T-cell (primary cell): ENCODE measurements around the gene C9orf40. TPM values are rescaled to one million over a fixed set of nuclear protein-coding genes. Genes with fewer than 3 reads are reported as not detected.

Experiments
- ATAC-seq, 4 experiments: fragments of 200-7000 bp in 3 of 4; fragments of 150-1000 bp in 1 of 4; cut with Tn5 transposase; replicated peaks in 1 of 4; 1 replicate in 3 of 4; 2 replicates in 1 of 4; pipeline ENCODE4 v1.10.0; 2021; ENCODE audit warnings: moderate library complexity in 3 of 4, mild to moderate bottlenecking in 2 of 4, moderate number of reproducible peaks in 1 of 4
- CTCF ChIA-PET, 2 donors: fragments of 300-600 bp; sonication (Branson Sonifier 250); formaldehyde crosslinking; loops; one replicate each; lab custom pipeline; 2022; ENCODE audit warnings: antibody characterized with exemption in 2 of 2; lab: Charles Lee
- POLR2A ChIA-PET, 2 donors: fragments of 300-600 bp; sonication (Branson Sonifier 250); formaldehyde crosslinking; loops; one replicate each; lab custom pipeline; 2022; ENCODE audit warnings: antibody characterized with exemption in 2 of 2; lab: Charles Lee
- DNase-seq, 35 experiments: peaks; one replicate each; pipeline versions ENCODE4 v3.0.0 to v3.0.0-alpha.2; 2013 to 2023
- H3K27ac ChIP-seq: one replicate; pipeline ENCODE4 v1.5.1; 2013; ENCODE audit warnings: low read length
- H3K27me3 ChIP-seq, 2 experiments: replicated peaks in 1 of 2; 1 replicate in 1 of 2; 2 replicates in 1 of 2; pipeline versions ENCODE4 v1.6.1 to v1.7.0; 2013; ENCODE audit warnings: low read length in 1 of 2, mixed read lengths in 1 of 2; ENCODE audit not compliant: control insufficient read depth in 2 of 2, insufficient read depth in 2 of 2; ENCODE audit errors: extremely low read depth in 1 of 2
- H3K36me3 ChIP-seq, 2 donors: 1 replicate in 1 of 2; 2 replicates in 1 of 2; pipeline versions ENCODE4 v1.6.1 to v1.7.0; 2013; ENCODE audit warnings: low read length in 1 of 2; ENCODE audit not compliant: control insufficient read depth in 2 of 2, insufficient read depth in 1 of 2; ENCODE audit errors: extremely low read depth in 1 of 2
- H3K4me1 ChIP-seq, 2 experiments: 1 replicate in 1 of 2; 2 replicates in 1 of 2; pipeline versions ENCODE4 v1.6.1 to v1.7.0; 2013; ENCODE audit warnings: low read length in 2 of 2, mixed read lengths in 1 of 2; ENCODE audit not compliant: insufficient read depth in 2 of 2, control insufficient read depth in 1 of 2; ENCODE audit errors: extremely low read depth in 1 of 2
- H3K4me3 ChIP-seq, 2 donors: 1 replicate in 1 of 2; 2 replicates in 1 of 2; pipeline versions ENCODE4 v1.5.1 to v1.7.0; 2013; ENCODE audit warnings: mild to moderate bottlenecking in 2 of 2, low read length in 1 of 2, moderate library complexity in 1 of 2; ENCODE audit not compliant: control insufficient read depth in 1 of 2; ENCODE audit errors: extremely low read depth in 1 of 2
- H3K9me3 ChIP-seq: 2 replicates; pipeline ENCODE4 v1.7.0; 2013
- H3K27ac Mint-ChIP-seq, 2 donors: one replicate each; pipeline ENCODE4 v1.8.0; 2020 to 2021; ENCODE audit warnings: mild to moderate bottlenecking in 2 of 2, mixed read lengths in 2 of 2
- H3K27me3 Mint-ChIP-seq, 2 donors: one replicate each; pipeline ENCODE4 v1.8.0; 2021 to 2022; ENCODE audit warnings: mixed read lengths in 2 of 2
- H3K36me3 Mint-ChIP-seq: one replicate; pipeline ENCODE4 v1.8.0; 2021; ENCODE audit warnings: mixed read lengths
- H3K4me1 Mint-ChIP-seq, 3 donors: one replicate each; pipeline ENCODE4 v1.8.0; 2020 to 2022; ENCODE audit warnings: mixed read lengths in 3 of 3, mild to moderate bottlenecking in 1 of 3
- H3K4me3 Mint-ChIP-seq, 3 donors: one replicate each; pipeline ENCODE4 v1.8.0; 2020 to 2022; ENCODE audit warnings: mild to moderate bottlenecking in 3 of 3, mixed read lengths in 3 of 3, moderate library complexity in 3 of 3
- H3K9me3 Mint-ChIP-seq, 3 donors: one replicate each; pipeline ENCODE4 v1.8.0; 2020 to 2022; ENCODE audit warnings: mixed read lengths in 3 of 3
- WGBS: methylation state at CpG from one replicate; pipeline ENCODE4 v1.1.5; 2013; ENCODE audit warnings: missing lambda C conversion rate; ENCODE audit not compliant: insufficient coverage; 5-methylcytosine and 5-hydroxymethylcytosine counted together
- total RNA-seq, 35 experiments: library from RNA in 6 of 35; stranded (reverse) in 6 of 35; fragments of 120-200 nt in 1 of 35; gene quantifications; one replicate each; pipeline versions ENCODE4 v1.2.1 to v1.2.4 and lab custom pipeline; 2013 to 2026

The C9orf40 gene
- total RNA-seq, 5 donors from 2014 or later (not counting 1 experiment from before 2014, with no cell fraction given) = 2.1 to 6.9 (median 5.9) TPM

- H3K27me3 ChIP-seq = no peaks in the 10 kb centered on the region
- H3K27ac ChIP-seq = no peak overlapping the region
- peaks cover 48% of the 10 kb centered on the region for H3K36me3 Mint-ChIP-seq
- no peaks in the 10 kb centered on the region for H3K27me3 Mint-ChIP-seq
- no peak overlapping the region for H3K4me3 Mint-ChIP-seq
- H3K4me1 ChIP-seq = no peaks in the 10 kb centered on the region
- ATAC-seq (no peak), DNase-seq (no peak)
- H3K36me3 ChIP-seq = no peaks in the 10 kb centered on the region
- H3K27ac Mint-ChIP-seq = no peak overlapping the region
- H3K4me1 Mint-ChIP-seq = no peaks in the 10 kb centered on the region
- no peak overlapping the region for H3K4me3 ChIP-seq
- no CpG with 5 or more reads among the region's 1 CpG for WGBS
- H3K9me3 ChIP-seq = no peaks in the 10 kb centered on the region
- ChIA-PET CTCF (interaction anchor here in 1 of 2 donors (0.7 kb wide), 1 partner anchor 42 kb away, joined by 3 read pairs; no protein-coding TSS in a partner anchor), POLR2A (no interaction called here)
- H3K9me3 Mint-ChIP-seq = peaks cover 0 to 22% (median 12%) of the 10 kb centered on the region in 3 donors
Observed at GRCh38 chr9:74961496-74961895, 8.8 kb upstream of the C9orf40 start.

GRCh38 chr9:74960561-74960960, 7.8 kb upstream of the C9orf40 start:
- Mint-ChIP-seq H3K9me3 (peaks cover 0 to 22% (median 12%) of the 10 kb centered on the region in 3 donors), H3K36me3 (peaks cover 39% of the 10 kb centered on the region), H3K4me3 (no peak overlapping the region), H3K27ac (no peak overlapping the region), H3K4me1 (no peaks in the 10 kb centered on the region), H3K27me3 (no peaks in the 10 kb centered on the region)
- no peaks in the 10 kb centered on the region for H3K9me3 ChIP-seq
- DNase-seq (no peak), ATAC-seq (no peak)
- no peak overlapping the region for H3K4me3 ChIP-seq
- H3K27me3 ChIP-seq = no peaks in the 10 kb centered on the region
- no peaks in the 10 kb centered on the region for H3K4me1 ChIP-seq
- H3K27ac ChIP-seq = no peak overlapping the region
- ChIA-PET POLR2A (no interaction called here), CTCF (no interaction called here)
- no CpG with 5 or more reads among the region's 2 CpGs for WGBS
- no peaks in the 10 kb centered on the region for H3K36me3 ChIP-seq

- ATAC-seq = no peak
- CTCF ChIA-PET = no interaction called here
Observed at GRCh38 chr9:74958587-74958986, 5.9 kb upstream of the C9orf40 start.

GRCh38 chr9:74953235-74953751, 581 bp upstream of the C9orf40 start:
- Mint-ChIP-seq H3K4me1 (peaks cover 16 to 24% (median 17%) of the 10 kb centered on the region in 3 donors), H3K27ac (peak overlapping the region; percentile 88 to 94), H3K4me3 (peak overlapping the region; percentile 84 to 91 (median 85)), H3K9me3 (no peaks in the 10 kb centered on the region), H3K36me3 (no peaks in the 10 kb centered on the region), H3K27me3 (no peaks in the 10 kb centered on the region)
- ATAC-seq (no peak), DNase-seq (no peak)
- Histone ChIP-seq H3K9me3 (no peaks in the 10 kb centered on the region), H3K4me3 (peak overlapping the region; percentile 65 to 92), H3K36me3 (no peaks in the 10 kb centered on the region), H3K27ac (peak overlapping the region; percentile 83), H3K4me1 (peaks cover 0 to 12% of the 10 kb centered on the region in 2 experiments), H3K27me3 (no peaks in the 10 kb centered on the region)
- WGBS = 96% methylated on average over 3 of the region's 8 CpGs
- ChIA-PET POLR2A (interaction anchor here (0.5 to 1.2 kb wide), 5 partner anchors 27 to 135 kb away, joined by 3 to 11 read pairs (median 5); partner anchors contain the start of gene NMRK1 (in 1 of the 2)), CTCF (interaction anchor here (0.6 to 3.0 kb wide), 18 partner anchors 33 to 1770 kb away, joined by 3 to 22 read pairs (median 4); partner anchors contain the start of genes CARNMT1 (in 1 of the 2), NMRK1 (in 1 of the 2) and OSTF1 (in 1 of the 2))

More at GRCh38 chr9:74958587-74958986, 5.9 kb upstream of the C9orf40 start:
- Histone ChIP-seq H3K4me1 (no peaks in the 10 kb centered on the region), H3K36me3 (no peaks in the 10 kb centered on the region), H3K27ac (no peak overlapping the region), H3K9me3 (no peaks in the 10 kb centered on the region), H3K27me3 (no peaks in the 10 kb centered on the region), H3K4me3 (no peak overlapping the region)
- Mint-ChIP-seq H3K9me3 (peaks cover 0 to 22% (median 9%) of the 10 kb centered on the region in 3 donors), H3K27me3 (no peaks in the 10 kb centered on the region), H3K27ac (peak overlapping the region in 1 of 2 donors; percentile 52), H3K36me3 (peaks cover 26% of the 10 kb centered on the region), H3K4me3 (no peak overlapping the region), H3K4me1 (peaks cover under 1 to 1% (median 1%) of the 10 kb centered on the region in 3 donors)
- POLR2A ChIA-PET = no interaction called here
- DNase-seq = no peak

GRCh38 chr9:74951725-74952151, 974 bp downstream of the C9orf40 start:
- peak overlapping the region; percentile 88 for H3K27ac ChIP-seq
- Mint-ChIP-seq H3K27ac (peak overlapping the region; percentile 90 to 95), H3K4me3 (peak overlapping the region; percentile 91 to 97 (median 91)), H3K27me3 (no peaks in the 10 kb centered on the region), H3K36me3 (peaks cover 4% of the 10 kb centered on the region), H3K4me1 (peaks cover 16 to 24% (median 17%) of the 10 kb centered on the region in 3 donors), H3K9me3 (no peaks in the 10 kb centered on the region)
- H3K4me3 ChIP-seq = peak overlapping the region; percentile 85 to 92
- no peaks in the 10 kb centered on the region for H3K36me3 ChIP-seq
- H3K27me3 ChIP-seq = no peaks in the 10 kb centered on the region
- no peaks in the 10 kb centered on the region for H3K9me3 ChIP-seq
- CTCF ChIA-PET = interaction anchor here (0.5 to 3.0 kb wide), 16 partner anchors 16 to 200 kb away, joined by 3 to 22 read pairs (median 4); partner anchors contain the start of genes CARNMT1 (in 1 of the 2), NMRK1 (in 1 of the 2) and OSTF1 (in 1 of the 2)
- ATAC-seq (peak; percentile 22 to 43 (median 34)), DNase-seq (peak in 32 of 35 experiments; percentile 7 to 60 (median 28))
- 1% methylated on average over 19 of the region's 30 CpGs for WGBS
- peaks cover 0 to 12% of the 10 kb centered on the region in 2 experiments for H3K4me1 ChIP-seq
- POLR2A ChIA-PET = interaction anchor here in 1 of 2 donors (0.6 to 1.4 kb wide), 2 partner anchors 77 to 136 kb away, joined by 4 to 6 read pairs; partner anchors contain the start of genes CARNMT1 and NMRK1

- Histone ChIP-seq H3K4me1 (peaks cover 0 to 12% of the 10 kb centered on the region in 2 experiments), H3K9me3 (no peaks in the 10 kb centered on the region), H3K4me3 (peak overlapping the region; percentile 85 to 92), H3K27me3 (no peaks in the 10 kb centered on the region), H3K36me3 (no peaks in the 10 kb centered on the region), H3K27ac (peak overlapping the region; percentile 88)
- Mint-ChIP-seq H3K36me3 (peaks cover 4% of the 10 kb centered on the region), H3K9me3 (no peaks in the 10 kb centered on the region), H3K27ac (peak overlapping the region; percentile 90 to 95), H3K4me1 (peaks cover 16 to 26% (median 17%) of the 10 kb centered on the region in 3 donors), H3K4me3 (peak overlapping the region; percentile 91 to 97 (median 91)), H3K27me3 (no peaks in the 10 kb centered on the region)
- 69% methylated on average over 11 of the region's 21 CpGs for WGBS
- POLR2A ChIA-PET = interaction anchor here in 1 of 2 donors (1.4 kb wide), 1 partner anchor 77 kb away, joined by 4 read pairs; the partner anchor contains the start of gene CARNMT1
- DNase-seq (no peak), ATAC-seq (no peak)
- CTCF ChIA-PET = interaction anchor here (0.5 to 3.0 kb wide), 8 partner anchors 27 to 607 kb away, joined by 3 to 20 read pairs (median 5); partner anchors contain the start of genes CARNMT1 (in 1 of the 2), NMRK1 (in 1 of the 2) and OSTF1 (in 1 of the 2)
Observed at GRCh38 chr9:74951107-74951720, 1.5 kb downstream of the C9orf40 start.
